Vagina (tissue), 2 donors: ENCODE measurements around the gene SLF2. TPM values are rescaled to one million over a fixed set of nuclear protein-coding genes. Genes with fewer than 3 reads are reported as not detected.

Experiments
- DNase-seq, 2 donors: peaks; one replicate each; pipeline ENCODE4 v3.0.0-alpha.2; 2017; ENCODE audit errors: extremely low spot score in 2 of 2
- H3K27ac ChIP-seq: fragments of 200-600 bp; sonication (generic); one replicate; pipeline ENCODE4 v1.5.1; 2019
- H3K27me3 ChIP-seq: fragments of 200-600 bp; sonication (generic); one replicate; pipeline ENCODE4 v1.5.1; 2019
- H3K36me3 ChIP-seq, 2 donors: fragments of 200-600 bp; sonication (generic); one replicate each; pipeline ENCODE4 v1.5.1; 2017 to 2019
- H3K4me1 ChIP-seq: fragments of 200-600 bp; sonication (generic); one replicate; pipeline ENCODE4 v1.5.1; 2019
- H3K4me3 ChIP-seq, 2 donors: fragments of 200-600 bp; sonication (generic); 1 replicate in 1 of 2; 2 replicates in 1 of 2; pipeline ENCODE4 v1.5.1; 2016 to 2019
- H3K9me3 ChIP-seq: fragments of 200-600 bp; sonication (generic); one replicate; pipeline ENCODE4 v1.5.1; 2019
- POLR2A ChIP-seq, 2 donors: fragments of 450-650 bp; IDR thresholded peaks; one replicate each; pipeline ENCODE4 v1.6.1; 2017; ENCODE audit warnings: antibody characterized with exemption in 2 of 2, mild to moderate bottlenecking in 2 of 2, moderate library complexity in 2 of 2
- POLR2AphosphoS5 ChIP-seq, 2 donors: sonication (generic); formaldehyde crosslinking; IDR thresholded peaks; one replicate each; pipeline ENCODE4 v1.9.0; 2017; ENCODE audit warnings: antibody characterized with exemption in 2 of 2, mild to moderate bottlenecking in 2 of 2, low read depth in 1 of 2; ENCODE audit not compliant: insufficient read depth in 1 of 2
- intact Hi-C: fragments of 100-400 bp; cut with DNase I; formaldehyde crosslinking; loops from one replicate; pipeline ENCODE4 v1.15.1; 2023
- total RNA-seq: library from RNA; depleted of rRNA; stranded (reverse); fragments of >200 nt; gene quantifications from one replicate; pipeline ENCODE4 v1.2.3, GENCODE V29; 2016
- TF ChIP-seq, protein P1 (sequence below), 3 experiments: fragments of 450-650 bp in 2 of 3; fragments of 200-600 bp in 1 of 3; sonication (generic) in 1 of 3; IDR thresholded peaks; one replicate each; pipeline ENCODE4 v1.5.1; 2017 to 2019; ENCODE audit warnings: antibody characterized with exemption in 3 of 3, mild to moderate bottlenecking in 2 of 3, moderate library complexity in 2 of 3

Gene SLF2
- total RNA-seq, 1 donor from 2014 or later: 26.8 TPM

DNA sequence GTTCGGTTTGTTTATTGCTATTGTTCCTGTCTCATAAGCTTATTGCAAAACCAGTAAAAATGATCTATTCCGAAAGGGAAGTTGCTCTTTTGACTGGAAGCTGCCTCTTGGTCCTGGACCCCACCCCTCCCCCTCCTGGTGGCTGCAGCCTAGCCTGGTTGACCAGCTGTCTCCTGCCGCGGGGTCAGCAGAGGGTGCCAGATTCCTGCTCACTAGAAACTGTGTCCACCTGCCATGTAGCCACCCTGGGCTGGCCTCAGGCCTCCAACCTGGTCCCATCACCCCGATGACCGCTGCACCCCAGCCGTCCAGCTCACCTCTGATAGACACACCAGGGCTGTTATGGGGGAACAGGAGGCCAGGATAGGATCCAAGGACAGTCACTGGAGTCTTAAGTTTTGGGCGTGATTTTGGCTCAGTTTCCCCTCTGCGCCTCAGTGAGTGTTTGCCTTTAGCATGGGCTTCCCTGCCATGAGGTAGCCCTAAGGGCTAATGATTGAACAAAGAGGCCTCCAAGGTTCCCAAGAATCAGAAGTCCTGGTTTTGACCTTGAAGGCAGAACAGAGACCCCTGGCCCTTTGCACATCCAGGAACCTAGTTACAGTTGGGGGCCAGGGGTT lies 32.9 kb upstream of the SLF2 start:
- H3K36me3 ChIP-seq: no peaks in the 10 kb centered on the region

DNA sequence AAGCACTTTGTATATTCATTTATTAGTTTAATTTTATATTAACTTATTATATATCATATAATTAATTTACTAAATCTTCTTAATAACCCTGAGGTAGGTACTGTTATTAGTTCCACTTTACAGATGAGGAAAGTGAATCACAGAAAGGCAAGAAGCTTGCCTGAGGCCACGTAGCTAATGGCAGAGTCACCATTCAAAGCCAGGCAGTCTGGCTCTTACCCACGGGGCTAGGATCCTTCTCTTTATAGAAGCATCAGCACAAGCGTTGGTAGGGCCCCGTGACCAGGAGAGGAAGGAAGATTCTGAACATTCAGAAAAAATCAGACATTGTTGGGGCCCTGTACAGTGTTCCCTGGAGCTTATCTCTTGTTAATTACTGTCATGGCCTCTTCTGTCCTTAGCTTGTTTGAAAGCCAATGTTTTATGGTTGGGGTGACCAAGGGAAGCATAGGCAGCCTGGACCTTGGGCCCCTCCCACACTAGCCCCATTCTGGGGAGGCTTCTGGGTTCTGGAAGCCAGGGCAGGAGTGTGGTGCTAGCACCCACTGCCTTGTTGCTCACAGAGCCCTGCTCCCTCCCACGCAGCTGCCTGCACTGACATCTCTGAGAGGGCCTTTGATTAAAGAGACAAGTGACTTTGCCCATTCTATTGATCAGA lies 31.1 kb upstream of the SLF2 start:
- intact Hi-C loops: no loop called here
- TF ChIP-seq POLR2AphosphoS5 (IDR thresholded peaks at IDR 0.05; ENCODE audit: insufficient read depth in 1 of 2, low read depth in 1 of 2) (no peak), POLR2A (IDR thresholded peaks at IDR 0.05) (no peak)
- TF ChIP-seq, protein P1, sequence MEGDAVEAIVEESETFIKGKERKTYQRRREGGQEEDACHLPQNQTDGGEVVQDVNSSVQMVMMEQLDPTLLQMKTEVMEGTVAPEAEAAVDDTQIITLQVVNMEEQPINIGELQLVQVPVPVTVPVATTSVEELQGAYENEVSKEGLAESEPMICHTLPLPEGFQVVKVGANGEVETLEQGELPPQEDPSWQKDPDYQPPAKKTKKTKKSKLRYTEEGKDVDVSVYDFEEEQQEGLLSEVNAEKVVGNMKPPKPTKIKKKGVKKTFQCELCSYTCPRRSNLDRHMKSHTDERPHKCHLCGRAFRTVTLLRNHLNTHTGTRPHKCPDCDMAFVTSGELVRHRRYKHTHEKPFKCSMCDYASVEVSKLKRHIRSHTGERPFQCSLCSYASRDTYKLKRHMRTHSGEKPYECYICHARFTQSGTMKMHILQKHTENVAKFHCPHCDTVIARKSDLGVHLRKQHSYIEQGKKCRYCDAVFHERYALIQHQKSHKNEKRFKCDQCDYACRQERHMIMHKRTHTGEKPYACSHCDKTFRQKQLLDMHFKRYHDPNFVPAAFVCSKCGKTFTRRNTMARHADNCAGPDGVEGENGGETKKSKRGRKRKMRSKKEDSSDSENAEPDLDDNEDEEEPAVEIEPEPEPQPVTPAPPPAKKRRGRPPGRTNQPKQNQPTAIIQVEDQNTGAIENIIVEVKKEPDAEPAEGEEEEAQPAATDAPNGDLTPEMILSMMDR (IDR thresholded peaks at IDR 0.05): no peak
- Histone ChIP-seq H3K4me3 (no peak overlapping the region), H3K27ac (no peak overlapping the region), H3K9me3 (no peaks in the 10 kb centered on the region), H3K27me3 (no peaks in the 10 kb centered on the region), H3K36me3 (no peaks in the 10 kb centered on the region), H3K4me1 (no peaks in the 10 kb centered on the region)
- no peak for DNase-seq

More for the DNA sequence above, 32.9 kb upstream of the SLF2 start:
- Histone ChIP-seq H3K27me3 (no peaks in the 10 kb centered on the region), H3K9me3 (no peaks in the 10 kb centered on the region), H3K4me1 (no peaks in the 10 kb centered on the region), H3K27ac (no peak overlapping the region), H3K4me3 (no peak overlapping the region)
- no peak for DNase-seq
- TF ChIP-seq POLR2AphosphoS5 (IDR thresholded peaks at IDR 0.05; ENCODE audit: insufficient read depth in 1 of 2, low read depth in 1 of 2) (no peak), POLR2A (IDR thresholded peaks at IDR 0.05) (no peak)
- TF ChIP-seq, protein P1 (IDR thresholded peaks at IDR 0.05): no peak
- intact Hi-C loops: no loop called here

DNA sequence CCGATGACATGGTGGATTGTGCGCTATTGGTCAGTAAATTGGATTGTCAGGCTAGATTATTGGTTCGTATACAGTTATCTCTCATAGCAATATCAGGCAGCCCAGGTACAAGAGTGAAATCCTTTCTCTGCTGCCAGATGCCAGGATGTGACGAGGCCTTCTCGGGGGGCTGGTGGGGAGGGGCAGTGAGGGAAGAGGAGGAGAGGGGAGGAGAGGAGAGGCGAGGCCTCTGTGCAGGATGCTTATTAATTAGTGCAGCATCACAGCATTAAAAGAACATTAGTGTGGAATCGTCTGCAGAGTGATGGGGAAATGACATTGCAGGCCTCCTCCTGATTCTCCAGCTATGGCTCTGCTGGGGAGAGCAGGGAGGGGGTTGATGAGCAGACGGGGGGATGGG lies 30.5 kb upstream of the SLF2 start:
- no peak for DNase-seq
- TF ChIP-seq POLR2A (IDR thresholded peaks at IDR 0.05) (no peak), POLR2AphosphoS5 (IDR thresholded peaks at IDR 0.05; ENCODE audit: insufficient read depth in 1 of 2, low read depth in 1 of 2) (no peak)
- TF ChIP-seq, protein P1 (IDR thresholded peaks at IDR 0.05): no peak
- intact Hi-C loops: no loop called here
- Histone ChIP-seq H3K27ac (no peak overlapping the region), H3K4me3 (no peak overlapping the region), H3K9me3 (no peaks in the 10 kb centered on the region), H3K27me3 (no peaks in the 10 kb centered on the region), H3K4me1 (no peaks in the 10 kb centered on the region), H3K36me3 (no peaks in the 10 kb centered on the region)

DNA sequence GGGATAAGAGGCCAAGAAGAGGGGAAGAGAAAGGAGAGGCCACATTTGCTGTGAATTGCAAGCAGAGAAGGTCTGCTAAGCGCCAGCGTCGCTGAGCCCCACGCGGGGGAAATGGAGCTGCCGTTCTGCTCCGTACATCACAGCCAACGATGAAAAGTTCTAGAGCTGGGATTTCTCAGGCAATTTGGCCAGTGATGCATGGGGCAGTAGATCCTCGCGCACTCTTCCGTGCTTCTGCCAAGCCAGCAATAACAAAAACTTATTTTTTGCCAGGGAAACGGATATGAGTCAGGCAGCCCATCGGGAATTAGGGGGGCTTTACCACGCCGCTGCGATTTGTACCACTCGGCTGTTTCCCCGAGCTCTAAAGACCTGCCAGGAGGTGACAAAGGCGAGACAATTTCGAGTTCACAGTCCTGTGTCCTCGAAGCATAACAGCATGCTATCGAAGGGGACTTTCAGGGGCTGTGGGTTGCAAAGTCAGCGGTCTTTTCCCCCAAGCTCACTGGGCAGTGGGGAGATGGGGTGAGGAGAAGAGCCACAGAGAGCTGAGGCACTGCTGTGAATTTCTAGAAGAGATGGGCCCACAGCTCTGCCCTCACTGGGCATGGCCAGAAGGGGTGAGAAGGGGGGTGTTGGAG lies 30.0 kb upstream of the SLF2 start:
- Histone ChIP-seq H3K9me3 (no peaks in the 10 kb centered on the region), H3K27ac (no peak overlapping the region), H3K36me3 (no peaks in the 10 kb centered on the region), H3K4me3 (no peak overlapping the region), H3K4me1 (no peaks in the 10 kb centered on the region), H3K27me3 (no peaks in the 10 kb centered on the region)
- no peak for DNase-seq
- intact Hi-C loops: no loop called here
- TF ChIP-seq POLR2AphosphoS5 (IDR thresholded peaks at IDR 0.05; ENCODE audit: insufficient read depth in 1 of 2, low read depth in 1 of 2): peak in 1 of 2 donors; percentile 51
- TF ChIP-seq, protein P1 (IDR thresholded peaks at IDR 0.05): no peak
